SIG-M5 treated with dmso at 0.1 percent for 504 hours (cell line): Measurements from ENCODE around the gene IP6K3.

Experiments
- DNase-seq: peaks from one replicate; lab custom pipeline; 2025; ENCODE audit not compliant: unreplicated experiment; lab: John Stamatoyannopoulos, UW

IP6K3 gene

GRCh38 chr6:33677143-33677660 lies 69.5 kb downstream of the IP6K3 start:
- DNase-seq: no peak

DNA sequence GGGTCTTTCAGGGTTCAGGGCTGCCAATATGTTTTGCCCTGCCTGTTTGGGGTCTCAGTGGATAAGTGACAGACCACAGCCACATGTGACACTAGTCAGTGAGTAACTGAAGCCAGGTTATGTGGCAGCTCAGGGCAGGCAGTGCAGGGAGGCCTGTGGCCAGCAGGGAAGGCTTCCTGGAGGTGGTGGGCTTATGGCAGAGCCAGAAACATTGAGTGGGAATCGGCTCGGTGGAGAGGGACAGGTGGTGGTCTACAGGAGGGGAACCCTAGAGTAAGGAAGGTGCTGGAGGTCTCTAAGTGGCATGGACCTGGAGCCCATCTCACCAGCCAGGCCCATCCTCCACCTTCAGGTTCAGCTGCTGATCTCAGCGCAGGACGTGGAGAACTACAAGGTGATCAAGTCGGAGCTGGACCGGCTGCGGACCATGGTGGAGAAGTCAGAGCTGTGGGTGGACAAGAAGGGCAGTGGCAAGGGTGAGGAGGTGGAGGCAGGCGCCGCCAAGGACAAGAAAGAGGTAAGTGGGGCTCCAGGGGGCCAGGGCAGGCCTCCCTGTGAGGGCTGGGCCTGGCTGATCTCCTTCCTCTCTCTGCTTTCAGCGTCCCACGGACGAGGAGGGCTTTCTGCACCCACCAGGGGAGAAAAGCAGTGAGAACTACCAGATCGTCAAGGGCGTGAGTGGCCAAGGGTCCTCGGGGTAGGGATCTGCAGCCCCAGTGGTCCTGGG lies 70.1 kb downstream of the IP6K3 start:
- no peak for DNase-seq

GRCh38 chr6:33675968-33676367 lies 70.7 kb downstream of the IP6K3 start:
- no peak for DNase-seq

- no peak for DNase-seq
Observed at GRCh38 chr6:33673851-33674250, 72.9 kb downstream of the IP6K3 start.

DNA sequence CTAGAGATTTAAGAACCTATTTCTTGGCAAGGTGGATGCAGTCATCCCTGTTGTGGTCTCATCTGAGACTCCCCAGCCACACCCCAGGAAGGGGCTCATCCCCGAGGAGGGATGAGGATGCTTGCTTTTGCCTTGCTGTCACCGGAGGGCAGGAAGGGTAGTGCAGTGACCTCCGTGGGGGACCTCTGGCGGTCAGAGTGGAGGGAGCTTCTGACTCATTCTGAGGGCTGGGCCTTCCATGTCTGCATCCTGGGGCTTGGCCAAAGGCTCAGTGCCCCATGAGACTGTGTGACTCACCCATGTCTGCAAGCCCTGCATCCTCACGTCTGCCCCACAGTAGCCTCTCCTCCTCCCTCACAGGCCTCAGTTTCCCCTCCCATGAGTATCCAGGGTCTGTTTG lies 73.9 kb downstream of the IP6K3 start:
- peak; percentile 17 for DNase-seq

GRCh38 chr6:33671744-33672072 lies 75.0 kb downstream of the IP6K3 start:
- DNase-seq: no peak
